Activated naive CD8-positive, alpha-beta T cell treated with anti-CD3 and anti-CD28 coated beads, Interleukin-2, amount 10 ng/mL, durations not matched to agents 7 days and 5 days (primary cell): ENCODE data around the gene ARID1B. TPM values are rescaled to one million over a fixed set of nuclear protein-coding genes. Genes with fewer than 3 reads are reported as not detected.

ENCODE experiments used
- ATAC-seq: fragments of 150-1000 bp; cut with Tn5 transposase; one replicate; pipeline ENCODE4 v1.10.0; 2021; ENCODE audit warnings: low read depth, moderate library complexity
- POLR2A ChIA-PET: fragments of 350-600 bp; sonication (Branson Sonifier 250); formaldehyde crosslinking; loops from one replicate; lab custom pipeline; 2021; ENCODE audit warnings: antibody characterized with exemption; lab: Charles Lee
- DNase-seq: peaks from one replicate; pipeline ENCODE4 v3.0.0; 2021
- H3K27ac Mint-ChIP-seq: one replicate; pipeline ENCODE4 v1.8.0; 2022; ENCODE audit warnings: mild to moderate bottlenecking, mixed read lengths
- H3K27me3 Mint-ChIP-seq: one replicate; pipeline ENCODE4 v1.8.0; 2022; ENCODE audit warnings: mild to moderate bottlenecking, moderate library complexity, mixed read lengths
- H3K36me3 Mint-ChIP-seq: one replicate; pipeline ENCODE4 v1.8.0; 2021; ENCODE audit warnings: mild to moderate bottlenecking, mixed read lengths
- H3K4me1 Mint-ChIP-seq: one replicate; pipeline ENCODE4 v1.8.0; 2021; ENCODE audit warnings: mixed read lengths
- H3K4me3 Mint-ChIP-seq: one replicate; pipeline ENCODE4 v1.8.0; 2022; ENCODE audit warnings: mild to moderate bottlenecking, moderate library complexity, mixed read lengths
- H3K9me3 Mint-ChIP-seq: one replicate; pipeline ENCODE4 v1.8.0; 2021; ENCODE audit warnings: mixed read lengths
- total RNA-seq, 2 experiments: library from RNA; stranded (reverse); gene quantifications; one replicate each; pipeline ENCODE4 v1.2.3, GENCODE V29; 2021

The ARID1B gene
- total RNA-seq, 2 experiments from 2014 or later: 83.2 to 98.2 TPM

- Mint-ChIP-seq H3K4me1 (peaks cover 6% of the 10 kb centered on the region), H3K27me3 (no peaks in the 10 kb centered on the region), H3K9me3 (no peaks in the 10 kb centered on the region), H3K4me3 (no peak overlapping the region), H3K27ac (no peak overlapping the region), H3K36me3 (peaks cover 11% of the 10 kb centered on the region)
- POLR2A ChIA-PET: no interaction called here
- ATAC-seq (no peak), DNase-seq (no peak)
Measured at GRCh38 chr6:157157258-157157657, 380.1 kb downstream of the ARID1B start.

GRCh38 chr6:157158456-157158855, 381.3 kb downstream of the ARID1B start:
- Mint-ChIP-seq H3K9me3 (no peaks in the 10 kb centered on the region), H3K36me3 (peaks cover 8% of the 10 kb centered on the region), H3K27ac (no peak overlapping the region), H3K4me1 (peaks cover 3% of the 10 kb centered on the region), H3K27me3 (no peaks in the 10 kb centered on the region), H3K4me3 (no peak overlapping the region)
- DNase-seq: no peak
- POLR2A ChIA-PET: no interaction called here
- ATAC-seq: no peak

DNA sequence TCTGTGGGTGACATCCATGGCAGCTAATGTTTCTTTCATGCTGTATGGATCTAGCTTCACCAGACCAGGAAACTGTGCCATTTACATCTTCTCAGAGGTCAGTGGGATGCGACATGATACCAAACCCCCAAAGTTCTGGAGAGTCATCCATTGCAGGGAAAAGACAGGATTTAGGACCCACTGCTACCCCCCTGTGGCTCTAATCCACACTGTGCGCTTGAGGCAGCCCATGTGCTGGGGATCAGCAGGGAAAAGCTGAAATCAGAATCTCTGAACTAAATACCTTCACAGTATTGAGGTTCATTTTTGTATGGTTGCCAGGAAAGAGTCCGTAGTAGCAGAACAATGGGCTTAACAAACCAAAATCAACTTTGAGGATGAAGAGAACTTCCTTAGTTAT, 381.7 kb downstream of the ARID1B start:
- Mint-ChIP-seq H3K4me1 (peaks cover 3% of the 10 kb centered on the region), H3K4me3 (no peak overlapping the region), H3K36me3 (peaks cover 7% of the 10 kb centered on the region), H3K27ac (no peak overlapping the region), H3K9me3 (no peaks in the 10 kb centered on the region), H3K27me3 (no peaks in the 10 kb centered on the region)
- ATAC-seq (no peak), DNase-seq (no peak)
- POLR2A ChIA-PET: no interaction called here

- no peak for DNase-seq
- peaks cover 3% of the 10 kb centered on the region for H3K4me1 Mint-ChIP-seq
- no peak overlapping the region for H3K4me3 Mint-ChIP-seq
- no peak for ATAC-seq
- no peaks in the 10 kb centered on the region for H3K27me3 Mint-ChIP-seq
- POLR2A ChIA-PET: no interaction called here
- H3K27ac Mint-ChIP-seq: no peak overlapping the region
- H3K36me3 Mint-ChIP-seq: peaks cover 4% of the 10 kb centered on the region
- H3K9me3 Mint-ChIP-seq: no peaks in the 10 kb centered on the region
Measured at GRCh38 chr6:157159348-157159747, 382.2 kb downstream of the ARID1B start.

- Mint-ChIP-seq H3K4me1 (peaks cover 3% of the 10 kb centered on the region), H3K4me3 (no peak overlapping the region), H3K27me3 (no peaks in the 10 kb centered on the region), H3K9me3 (no peaks in the 10 kb centered on the region), H3K36me3 (peaks cover 1% of the 10 kb centered on the region), H3K27ac (no peak overlapping the region)
- ATAC-seq: no peak
- no peak for DNase-seq
- POLR2A ChIA-PET: no interaction called here
Measured at GRCh38 chr6:157161912-157162311, 384.7 kb downstream of the ARID1B start.

DNA sequence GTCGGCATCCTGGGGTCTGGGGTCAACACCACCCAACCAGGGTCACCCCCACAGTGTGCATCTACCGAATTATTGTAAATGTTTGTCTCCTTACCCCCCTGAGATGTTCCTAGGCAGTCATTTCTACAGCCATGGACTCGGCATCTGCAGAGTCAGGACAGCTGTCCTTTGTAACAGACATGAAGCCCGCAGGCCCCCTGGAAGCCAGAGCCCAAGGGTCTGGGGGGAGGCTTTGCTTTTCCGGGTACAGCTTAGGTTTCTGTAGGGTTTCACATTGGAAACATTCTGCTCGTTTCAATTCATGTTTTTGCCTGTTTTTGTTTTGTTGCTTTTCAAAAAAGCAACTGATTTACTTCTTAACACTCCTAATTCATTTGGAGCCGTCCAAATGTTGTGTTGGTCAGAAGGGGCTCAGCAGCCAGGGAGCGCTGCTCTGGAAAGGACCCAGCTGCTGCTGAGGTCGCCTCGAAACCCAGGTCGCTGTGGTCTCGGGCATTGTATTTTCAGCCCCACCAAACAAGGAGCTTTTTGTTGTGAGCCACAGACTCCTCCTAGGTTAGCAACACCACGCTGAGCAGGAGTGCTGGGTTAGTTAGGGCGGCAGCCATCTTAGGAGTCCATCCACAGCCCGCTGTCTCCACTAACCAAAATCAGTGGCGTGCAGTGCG, 385.7 kb downstream of the ARID1B start:
- peaks cover 1% of the 10 kb centered on the region for H3K36me3 Mint-ChIP-seq
- ATAC-seq: no peak
- peaks cover 3% of the 10 kb centered on the region for H3K4me1 Mint-ChIP-seq
- no peaks in the 10 kb centered on the region for H3K9me3 Mint-ChIP-seq
- POLR2A ChIA-PET: no interaction called here
- no peak for DNase-seq
- no peaks in the 10 kb centered on the region for H3K27me3 Mint-ChIP-seq
- H3K4me3 Mint-ChIP-seq: no peak overlapping the region
- no peak overlapping the region for H3K27ac Mint-ChIP-seq

DNA sequence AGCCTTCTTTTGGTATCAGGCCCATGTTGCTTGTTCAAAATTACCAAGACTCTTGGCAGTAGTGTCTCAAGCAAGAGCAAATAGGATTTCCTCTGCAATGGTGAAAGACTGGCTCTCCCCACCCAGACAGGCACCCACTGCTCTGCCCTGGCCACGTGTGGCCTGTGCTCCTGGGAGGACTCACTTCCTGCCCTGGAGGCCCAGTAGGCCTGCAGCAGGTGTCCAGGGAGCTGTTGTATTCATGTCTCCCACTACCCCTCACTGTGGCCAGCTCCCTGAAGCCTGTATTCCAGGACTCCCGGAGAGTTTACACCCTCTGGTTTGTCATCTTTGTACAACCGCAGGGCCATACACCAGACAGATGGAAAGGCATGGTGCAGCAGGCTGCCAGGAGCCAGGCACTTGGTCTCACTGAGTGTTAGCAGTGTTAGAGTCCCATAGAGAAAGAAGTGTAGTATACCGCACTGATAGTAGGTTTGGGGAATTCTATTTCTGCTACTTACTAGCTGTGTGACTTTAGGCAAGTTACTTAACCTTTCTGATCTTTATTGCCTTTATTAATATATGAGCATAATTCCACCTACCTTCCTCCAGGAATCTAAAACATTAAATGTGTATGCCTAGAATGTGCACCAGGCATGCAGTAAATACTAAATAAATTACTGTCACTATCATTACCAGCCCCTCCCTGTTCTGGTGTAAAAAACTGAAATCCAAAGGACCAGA, 386.4 kb downstream of the ARID1B start:
- Mint-ChIP-seq H3K4me1 (peaks cover under 1% of the 10 kb centered on the region), H3K36me3 (peaks cover 5% of the 10 kb centered on the region), H3K27ac (no peak overlapping the region), H3K27me3 (no peaks in the 10 kb centered on the region), H3K4me3 (no peak overlapping the region), H3K9me3 (no peaks in the 10 kb centered on the region)
- POLR2A ChIA-PET: interaction anchor here (0.6 kb wide), 1 partner anchor 640 kb away, joined by 4 read pairs; no protein-coding TSS in a partner anchor
- ATAC-seq: no peak
- DNase-seq: no peak

DNA sequence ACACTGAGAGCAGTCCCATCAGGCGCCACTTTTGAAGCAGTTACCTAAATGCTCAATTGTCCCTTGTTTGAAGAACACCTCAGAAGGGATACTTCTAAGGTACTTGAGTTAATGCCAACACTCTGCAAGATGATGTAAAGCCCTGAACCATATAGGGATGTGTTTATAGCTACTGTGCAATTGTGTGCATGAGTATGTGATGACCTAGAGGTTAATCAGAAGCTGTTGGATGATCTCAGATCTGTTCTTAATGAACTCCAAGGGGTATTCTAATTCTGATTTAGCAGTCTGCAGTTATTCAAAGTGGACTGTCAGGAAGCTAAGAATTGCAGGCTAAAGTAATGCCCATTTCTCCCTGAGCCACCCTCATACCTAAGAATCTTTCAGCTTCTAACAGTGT, 387.8 kb downstream of the ARID1B start:
- no peak overlapping the region for H3K27ac Mint-ChIP-seq
- POLR2A ChIA-PET: no interaction called here
- ATAC-seq (no peak), DNase-seq (no peak)
- no peak overlapping the region for H3K4me3 Mint-ChIP-seq
- H3K9me3 Mint-ChIP-seq: no peaks in the 10 kb centered on the region
- no peaks in the 10 kb centered on the region for H3K27me3 Mint-ChIP-seq
- H3K36me3 Mint-ChIP-seq: peaks cover 5% of the 10 kb centered on the region
- no peaks in the 10 kb centered on the region for H3K4me1 Mint-ChIP-seq

DNA sequence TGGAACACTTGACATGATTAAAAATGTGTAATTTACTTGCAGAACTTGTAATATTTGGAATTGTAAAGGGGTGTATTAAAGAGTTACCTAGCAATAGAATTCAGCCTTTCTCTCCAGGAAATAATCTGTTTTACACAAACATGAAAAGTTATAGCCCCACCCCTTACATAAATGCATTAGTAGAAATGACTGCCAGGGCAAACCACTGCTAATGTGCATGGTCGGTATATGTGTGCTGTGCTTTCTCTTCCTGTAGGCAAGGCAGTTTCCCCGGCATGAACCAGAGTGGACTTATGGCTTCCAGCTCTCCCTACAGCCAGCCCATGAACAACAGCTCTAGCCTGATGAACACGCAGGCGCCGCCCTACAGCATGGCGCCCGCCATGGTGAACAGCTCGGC, 389.6 kb downstream of the ARID1B start:
- Mint-ChIP-seq H3K36me3 (peaks cover 4% of the 10 kb centered on the region), H3K27ac (no peak overlapping the region), H3K27me3 (no peaks in the 10 kb centered on the region), H3K9me3 (no peaks in the 10 kb centered on the region), H3K4me1 (no peaks in the 10 kb centered on the region), H3K4me3 (no peak overlapping the region)
- POLR2A ChIA-PET: no interaction called here
- DNase-seq (no peak), ATAC-seq (no peak)

GRCh38 chr6:157167837-157168236, 390.7 kb downstream of the ARID1B start:
- no peak for ATAC-seq
- no peaks in the 10 kb centered on the region for H3K4me1 Mint-ChIP-seq
- no peaks in the 10 kb centered on the region for H3K9me3 Mint-ChIP-seq
- no peak overlapping the region for H3K4me3 Mint-ChIP-seq
- no peak for DNase-seq
- peaks cover 4% of the 10 kb centered on the region for H3K36me3 Mint-ChIP-seq
- POLR2A ChIA-PET: no interaction called here
- H3K27me3 Mint-ChIP-seq: no peaks in the 10 kb centered on the region
- H3K27ac Mint-ChIP-seq: no peak overlapping the region

DNA sequence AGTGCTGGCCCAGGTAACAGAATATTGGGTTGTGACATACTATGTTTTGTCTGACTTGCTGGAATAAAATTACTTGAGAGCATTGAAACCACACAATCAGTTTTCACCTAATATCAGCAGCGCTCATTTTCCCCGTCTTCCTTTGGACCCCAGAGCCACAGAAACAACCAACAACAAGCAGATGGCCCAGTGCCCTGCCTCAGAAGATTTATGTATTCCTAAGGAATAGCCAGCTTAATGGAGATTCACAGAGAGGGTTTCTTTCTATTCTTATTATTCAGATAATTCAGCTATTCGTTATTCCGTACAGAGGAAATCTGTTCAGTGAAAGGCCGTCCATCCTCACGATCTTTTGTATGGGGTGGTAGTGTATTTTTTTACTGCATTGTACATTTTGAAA, 391.3 kb downstream of the ARID1B start:
- Mint-ChIP-seq H3K4me3 (no peak overlapping the region), H3K36me3 (peaks cover 4% of the 10 kb centered on the region), H3K27ac (no peak overlapping the region)

GRCh38 chr6:157169226-157169625, 392.0 kb downstream of the ARID1B start:
- H3K27ac Mint-ChIP-seq: no peak overlapping the region
- no peak for ATAC-seq
- POLR2A ChIA-PET: no interaction called here

More for the DNA sequence above, 391.3 kb downstream of the ARID1B start:
- POLR2A ChIA-PET: no interaction called here
- ATAC-seq: no peak
- Mint-ChIP-seq H3K9me3 (no peaks in the 10 kb centered on the region), H3K27me3 (no peaks in the 10 kb centered on the region), H3K4me1 (no peaks in the 10 kb centered on the region)
- no peak for DNase-seq

DNA sequence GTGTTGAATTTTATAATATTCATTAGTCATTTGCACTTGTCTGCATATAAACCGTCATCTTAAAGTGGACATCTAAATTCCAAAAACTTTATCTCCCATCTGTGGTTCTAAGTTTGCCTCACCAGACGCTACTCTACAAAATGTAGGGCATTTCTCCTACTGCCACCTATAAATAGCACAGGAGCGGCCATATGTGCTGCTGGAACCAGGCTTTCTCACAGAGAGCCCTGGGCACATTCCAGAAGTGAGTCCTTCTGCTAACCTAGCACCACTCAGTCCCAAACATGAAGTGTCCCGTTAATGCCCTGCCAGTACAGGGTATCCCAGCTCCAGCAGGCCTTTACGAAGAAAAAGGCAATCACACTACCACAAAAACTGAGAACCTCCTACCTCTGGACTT, 392.5 kb downstream of the ARID1B start:
- no peaks in the 10 kb centered on the region for H3K27me3 Mint-ChIP-seq
- peaks cover 4% of the 10 kb centered on the region for H3K36me3 Mint-ChIP-seq
- no peaks in the 10 kb centered on the region for H3K4me1 Mint-ChIP-seq
- no peak for DNase-seq
- no peaks in the 10 kb centered on the region for H3K9me3 Mint-ChIP-seq
- POLR2A ChIA-PET: no interaction called here
- ATAC-seq: no peak
- H3K4me3 Mint-ChIP-seq: no peak overlapping the region
- H3K27ac Mint-ChIP-seq: no peak overlapping the region

More at GRCh38 chr6:157169226-157169625, 392.0 kb downstream of the ARID1B start:
- Mint-ChIP-seq H3K4me3 (no peak overlapping the region), H3K9me3 (no peaks in the 10 kb centered on the region), H3K4me1 (no peaks in the 10 kb centered on the region), H3K36me3 (peaks cover 4% of the 10 kb centered on the region), H3K27me3 (no peaks in the 10 kb centered on the region)
- no peak for DNase-seq

DNA sequence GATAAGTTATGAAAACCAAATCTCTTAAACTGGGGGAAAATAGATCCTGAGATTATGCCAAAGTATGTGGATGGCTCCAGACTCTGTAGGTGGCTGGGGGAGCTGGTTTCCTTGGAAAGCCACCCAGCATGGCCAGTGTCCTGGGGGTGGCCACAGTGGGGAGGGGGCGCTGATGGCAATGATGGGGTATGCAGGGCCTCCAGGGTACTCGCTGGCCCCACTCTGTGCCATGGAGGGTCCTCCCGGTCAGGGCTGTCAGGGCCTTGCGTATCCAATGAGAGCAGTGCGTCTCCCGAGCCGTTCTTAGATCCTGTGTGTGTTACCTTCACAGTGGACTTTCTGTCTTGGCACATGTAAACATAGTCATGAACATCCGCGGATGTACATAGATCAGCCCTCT, 393.4 kb downstream of the ARID1B start:
- no peaks in the 10 kb centered on the region for H3K27me3 Mint-ChIP-seq
- no peak overlapping the region for H3K4me3 Mint-ChIP-seq
- POLR2A ChIA-PET: no interaction called here
- H3K9me3 Mint-ChIP-seq: no peaks in the 10 kb centered on the region
- no peak overlapping the region for H3K27ac Mint-ChIP-seq
- ATAC-seq: no peak
- peaks cover 4% of the 10 kb centered on the region for H3K36me3 Mint-ChIP-seq
- DNase-seq: no peak
- no peaks in the 10 kb centered on the region for H3K4me1 Mint-ChIP-seq
